GM12878 (cell line): ENCODE measurements around the gene LTBP3.

ENCODE experiments used
- CBFB ChIP-seq: IDR thresholded peaks from 2 replicates; pipeline ENCODE4 v1.6.1; 2016; ENCODE audit warnings: antibody characterized with exemption, low read depth
- CTCF ChIP-seq, 3 experiments: IDR thresholded peaks in 2 of 3; conservative IDR thresholded peaks in 1 of 3; 2 replicates each; pipeline ENCODE4 v1.5.1; 2011; ENCODE audit warnings: low read depth in 3 of 3, low read length in 3 of 3, mild to moderate bottlenecking in 3 of 3, control low read depth in 2 of 3, moderate library complexity in 2 of 3, inconsistent platforms in 1 of 3, mixed read lengths in 1 of 3; ENCODE audit not compliant: control insufficient read depth in 2 of 3, insufficient read depth in 1 of 3; ENCODE audit errors: extremely low read depth in 1 of 3
- JUND ChIP-seq: IDR thresholded peaks from 2 replicates; pipeline ENCODE4 v1.6.1; 2012; ENCODE audit warnings: low read depth, mild to moderate bottlenecking, low read length, improper control_type of control experiment, moderate library complexity
- POLR2AphosphoS5 ChIP-seq: IDR thresholded peaks from 2 replicates; pipeline ENCODE4 v1.6.1; 2011; ENCODE audit warnings: mild to moderate bottlenecking, low read length, inconsistent platforms
- RAD21 ChIP-seq: IDR thresholded peaks from 2 replicates; pipeline ENCODE4 v1.6.1; 2011; ENCODE audit warnings: mild to moderate bottlenecking, low read depth, low read length, moderate library complexity; ENCODE audit not compliant: insufficient read depth
- SP1 ChIP-seq: IDR thresholded peaks from one replicate; pipeline ENCODE4 v1.6.1; 2011; ENCODE audit warnings: low read depth, low read length
- TCF7 ChIP-seq: IDR thresholded peaks from 2 replicates; pipeline ENCODE4 v1.6.1; 2014; ENCODE audit warnings: antibody characterized with exemption, borderline replicate concordance
- ZBTB33 ChIP-seq: fragments of 450-650 bp; IDR thresholded peaks from 2 replicates; pipeline ENCODE4 v1.6.1; 2017; ENCODE audit warnings: mild to moderate bottlenecking

- TF ChIP-seq ZBTB33 (no peak), POLR2AphosphoS5 (peak; percentile 50; the same call in 1 of the 2 replicates), CTCF (IDR thresholded peaks at IDR 0.05 in 2 of 3, conservative IDR thresholded peaks at IDR 0.05 in 1 of 3; ENCODE audit: control insufficient read depth in 2 of 3, extremely low read depth in 1 of 3, insufficient read depth in 1 of 3, low read depth in 3 of 3, low read length in 3 of 3) (no peak), RAD21 (no peak), SP1 (no peak), CBFB (no peak), TCF7 (no peak), JUND (no peak)
These were observed 19.6 kb upstream of the LTBP3 start for GRCh38 chr11:65577756-65578109.
